ENCODE data around the gene FAM227A. TPM values are rescaled to one million over a fixed set of nuclear protein-coding genes. Genes with fewer than 3 reads are reported as not detected.

FAM227A gene
- total and polyA plus RNA-seq, 2 of the 13 experiments (the other 11 are each of a cell fraction or from before 2014, with no cell fraction given), result 1.0 to 1.5 TPM

- peak; percentile 86 for TF ChIP-seq AGO2 (optimal IDR thresholded peaks at IDR 0.05; ENCODE audit: low read depth, low read length)
- TF ChIP-seq ZNF225 (CRISPR knock-in tag; IDR thresholded peaks at IDR 0.05), result peak; percentile 63; the same call in 1 of the 2 replicates
- TF ChIP-seq CENPX (CRISPR knock-in tag; IDR thresholded peaks at IDR 0.05), result no peak
- TF ChIP-seq ZNF7 (CRISPR knock-in tag; IDR thresholded peaks at IDR 0.05), result peak; percentile 31; the same call in 1 of the 2 replicates
- TF ChIP-seq LCORL (IDR thresholded peaks at IDR 0.05), result no peak
- TF ChIP-seq LCORL (CRISPR knock-in tag; IDR thresholded peaks at IDR 0.05), result peak; percentile 90
- TF ChIP-seq SP140L (CRISPR knock-in tag; IDR thresholded peaks at IDR 0.05; ENCODE audit: borderline replicate concordance), result no peak
- peak; percentile 46; the same call in 1 of the 2 replicates for TF ChIP-seq STAT6 (CRISPR knock-in tag; IDR thresholded peaks at IDR 0.05; ENCODE audit: borderline replicate concordance)
- no peak for TF ChIP-seq ARNT (IDR thresholded peaks at IDR 0.05)
- no peak for TF ChIP-seq PAF1 (CRISPR knock-in tag; IDR thresholded peaks at IDR 0.05)
- peak; percentile 66; the same call in 1 of the 2 replicates for TF ChIP-seq ZNF792 (CRISPR knock-in tag; IDR thresholded peaks at IDR 0.05)
- TF ChIP-seq, protein P1, sequence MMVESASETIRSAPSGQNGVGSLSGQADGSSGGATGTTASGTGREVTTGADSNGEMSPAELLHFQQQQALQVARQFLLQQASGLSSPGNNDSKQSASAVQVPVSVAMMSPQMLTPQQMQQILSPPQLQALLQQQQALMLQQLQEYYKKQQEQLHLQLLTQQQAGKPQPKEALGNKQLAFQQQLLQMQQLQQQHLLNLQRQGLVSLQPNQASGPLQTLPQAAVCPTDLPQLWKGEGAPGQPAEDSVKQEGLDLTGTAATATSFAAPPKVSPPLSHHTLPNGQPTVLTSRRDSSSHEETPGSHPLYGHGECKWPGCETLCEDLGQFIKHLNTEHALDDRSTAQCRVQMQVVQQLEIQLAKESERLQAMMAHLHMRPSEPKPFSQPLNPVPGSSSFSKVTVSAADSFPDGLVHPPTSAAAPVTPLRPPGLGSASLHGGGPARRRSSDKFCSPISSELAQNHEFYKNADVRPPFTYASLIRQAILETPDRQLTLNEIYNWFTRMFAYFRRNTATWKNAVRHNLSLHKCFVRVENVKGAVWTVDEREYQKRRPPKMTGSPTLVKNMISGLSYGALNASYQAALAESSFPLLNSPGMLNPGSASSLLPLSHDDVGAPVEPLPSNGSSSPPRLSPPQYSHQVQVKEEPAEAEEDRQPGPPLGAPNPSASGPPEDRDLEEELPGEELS (CRISPR knock-in tag; IDR thresholded peaks at IDR 0.05), result 0 out of 2 replicates have a peak, but pooled peaks have one; percentile 56
- TF ChIP-seq KLF13 (CRISPR knock-in tag; IDR thresholded peaks at IDR 0.05), result no peak
- TF ChIP-seq CCAR2 (optimal IDR thresholded peaks at IDR 0.05; ENCODE audit: low read depth, low read length), result no peak
- peak; percentile 95 for TF ChIP-seq ZNF367 (CRISPR knock-in tag; IDR thresholded peaks at IDR 0.05; ENCODE audit: borderline replicate concordance)
- peak; percentile 86 for TF ChIP-seq ZNF274 (CRISPR knock-in tag; IDR thresholded peaks at IDR 0.05)
- 0 out of 2 replicates have a peak, but pooled peaks have one; percentile 74 for TF ChIP-seq MTERF4 (CRISPR knock-in tag; IDR thresholded peaks at IDR 0.05)
- peak; percentile 81 for TF ChIP-seq TOPORS (CRISPR knock-in tag; IDR thresholded peaks at IDR 0.05)
- TF ChIP-seq ZNF703 (CRISPR knock-in tag; IDR thresholded peaks at IDR 0.05; ENCODE audit: borderline replicate concordance), result peak; percentile 79; the same call in 1 of the 2 replicates
- TF ChIP-seq ZMYM2 (CRISPR knock-in tag; IDR thresholded peaks at IDR 0.05), result no peak
- TF ChIP-seq HMGA1 (CRISPR knock-in tag; conservative IDR thresholded peaks at IDR 0.05), result no peak
- no peak for TF ChIP-seq MBD4 (IDR thresholded peaks at IDR 0.05; ENCODE audit: borderline replicate concordance, low read length)
- TF ChIP-seq ZNF446 (CRISPR knock-in tag; IDR thresholded peaks at IDR 0.05), result peak; percentile 81
- TF ChIP-seq ZSCAN30 (CRISPR knock-in tag; IDR thresholded peaks at IDR 0.05), result no peak
Observed at GRCh38 chr22:38681582-38682335, 25.6 kb upstream of the FAM227A start, which contains the start of gene TOMM22 (continued).

Data from HepG2 (cell line).